ENCODE data around the gene ANKS1B. TPM values are rescaled to one million over a fixed set of nuclear protein-coding genes. Genes with fewer than 3 reads are reported as not detected.
"Not testable (repeated sequence)": the region's sequence is repeated elsewhere in the genome, so short reads cannot be mapped to it uniquely, and the experiment has no call there.

The ANKS1B gene
- total and polyA plus RNA-seq, 2 experiments from 2014 or later: 1.8 to 1.9 TPM

GRCh38 chr12:99596762-99597161 is 388.0 kb downstream of the ANKS1B start:
- no peak for DNase-seq (ENCODE audit: low read depth in 1 of 2, low spot score in 1 of 2)
- no peak for TF ChIP-seq CTCF (IDR thresholded peaks at IDR 0.05; ENCODE audit: low read depth, low read length)
- H3K9me3 ChIP-seq (ENCODE audit: low read depth): no peaks in the 10 kb centered on the region

GRCh38 chr12:99577125-99577524 is 407.6 kb downstream of the ANKS1B start:
- not testable (repeated sequence) for H3K9me3 ChIP-seq (ENCODE audit: low read depth); H3K27me3 ChIP-seq; H3K4me1 ChIP-seq (ENCODE audit: low read depth); H3K4me3 ChIP-seq; DNase-seq (ENCODE audit: low read depth in 1 of 2, low spot score in 1 of 2); H3K27ac ChIP-seq; H3K36me3 ChIP-seq

More at GRCh38 chr12:99596762-99597161, 388.0 kb downstream of the ANKS1B start:
- H3K4me1 ChIP-seq (ENCODE audit: low read depth): no peaks in the 10 kb centered on the region
- no peak overlapping the region for H3K27ac ChIP-seq
- no peaks in the 10 kb centered on the region for H3K36me3 ChIP-seq
- H3K4me3 ChIP-seq: no peak overlapping the region
- no peaks in the 10 kb centered on the region for H3K27me3 ChIP-seq

GRCh38 chr12:99573980-99574379 is 410.8 kb downstream of the ANKS1B start:
- Histone ChIP-seq H3K4me1 (ENCODE audit: low read depth) (no peaks in the 10 kb centered on the region), H3K9me3 (ENCODE audit: low read depth) (no peaks in the 10 kb centered on the region), H3K27ac (no peak overlapping the region), H3K36me3 (no peaks in the 10 kb centered on the region), H3K4me3 (no peak overlapping the region), H3K27me3 (no peaks in the 10 kb centered on the region)
- no peak for DNase-seq (ENCODE audit: low read depth in 1 of 2, low spot score in 1 of 2)
- no peak for TF ChIP-seq CTCF (IDR thresholded peaks at IDR 0.05; ENCODE audit: low read depth, low read length)

GRCh38 chr12:99567072-99567471 is 417.7 kb downstream of the ANKS1B start:
- Histone ChIP-seq H3K27me3 (no peaks in the 10 kb centered on the region), H3K36me3 (no peaks in the 10 kb centered on the region), H3K27ac (no peak overlapping the region), H3K4me3 (no peak overlapping the region), H3K9me3 (ENCODE audit: low read depth) (no peaks in the 10 kb centered on the region), H3K4me1 (ENCODE audit: low read depth) (no peaks in the 10 kb centered on the region)
- TF ChIP-seq CTCF (IDR thresholded peaks at IDR 0.05; ENCODE audit: low read depth, low read length): no peak
- no peak for DNase-seq (ENCODE audit: low read depth in 1 of 2, low spot score in 1 of 2)

- Histone ChIP-seq H3K36me3 (no peaks in the 10 kb centered on the region), H3K4me3 (no peak overlapping the region), H3K27ac (no peak overlapping the region), H3K9me3 (ENCODE audit: low read depth) (no peaks in the 10 kb centered on the region), H3K4me1 (ENCODE audit: low read depth) (no peaks in the 10 kb centered on the region), H3K27me3 (no peaks in the 10 kb centered on the region)
- TF ChIP-seq CTCF (IDR thresholded peaks at IDR 0.05; ENCODE audit: low read depth, low read length): no peak
- no peak for DNase-seq (ENCODE audit: low read depth in 1 of 2, low spot score in 1 of 2)
These were observed 426.6 kb downstream of the ANKS1B start for GRCh38 chr12:99558109-99558508.

- no peaks in the 10 kb centered on the region for H3K36me3 ChIP-seq
- H3K4me1 ChIP-seq (ENCODE audit: low read depth): no peaks in the 10 kb centered on the region
- no peak overlapping the region for H3K27ac ChIP-seq
- no peak overlapping the region for H3K4me3 ChIP-seq
- no peaks in the 10 kb centered on the region for H3K27me3 ChIP-seq
- no peaks in the 10 kb centered on the region for H3K9me3 ChIP-seq (ENCODE audit: low read depth)
- no peak for TF ChIP-seq CTCF (IDR thresholded peaks at IDR 0.05; ENCODE audit: low read depth, low read length)
- DNase-seq (ENCODE audit: low read depth in 1 of 2, low spot score in 1 of 2): no peak
These were observed 431.3 kb downstream of the ANKS1B start for GRCh38 chr12:99553461-99553860.
